Measurements from ENCODE around the gene ARV1.

GRCh38 chr1:230982696-230983095 is 3.8 kb downstream of the ARV1 start:
- no peak for TF ChIP-seq TOX (CRISPR knock-in tag; IDR thresholded peaks at IDR 0.05; ENCODE audit: borderline replicate concordance)
- TF ChIP-seq PATZ1 (CRISPR knock-in tag; IDR thresholded peaks at IDR 0.05; ENCODE audit: borderline replicate concordance) = no peak
- TF ChIP-seq ZNF8 (CRISPR knock-in tag; IDR thresholded peaks at IDR 0.05) = no peak
- TF ChIP-seq ZFP3 (CRISPR knock-in tag; IDR thresholded peaks at IDR 0.05) = no peak
- TF ChIP-seq CREB5 (CRISPR knock-in tag; IDR thresholded peaks at IDR 0.05; ENCODE audit: low read depth) = no peak
- no peak for TF ChIP-seq ZNF565 (CRISPR knock-in tag; conservative IDR thresholded peaks at IDR 0.05; ENCODE audit: low read depth)
